ENCODE measurements around the gene CCDC38. TPM values are rescaled to one million over a fixed set of nuclear protein-coding genes. Genes with fewer than 3 reads are reported as not detected.

The CCDC38 gene
- total and polyA plus RNA-seq, 10 of the 15 experiments (the other 5 are each of a cell fraction or from before 2014, with no cell fraction given) = 0.04 to 0.05 TPM; not detected in 8

DNA sequence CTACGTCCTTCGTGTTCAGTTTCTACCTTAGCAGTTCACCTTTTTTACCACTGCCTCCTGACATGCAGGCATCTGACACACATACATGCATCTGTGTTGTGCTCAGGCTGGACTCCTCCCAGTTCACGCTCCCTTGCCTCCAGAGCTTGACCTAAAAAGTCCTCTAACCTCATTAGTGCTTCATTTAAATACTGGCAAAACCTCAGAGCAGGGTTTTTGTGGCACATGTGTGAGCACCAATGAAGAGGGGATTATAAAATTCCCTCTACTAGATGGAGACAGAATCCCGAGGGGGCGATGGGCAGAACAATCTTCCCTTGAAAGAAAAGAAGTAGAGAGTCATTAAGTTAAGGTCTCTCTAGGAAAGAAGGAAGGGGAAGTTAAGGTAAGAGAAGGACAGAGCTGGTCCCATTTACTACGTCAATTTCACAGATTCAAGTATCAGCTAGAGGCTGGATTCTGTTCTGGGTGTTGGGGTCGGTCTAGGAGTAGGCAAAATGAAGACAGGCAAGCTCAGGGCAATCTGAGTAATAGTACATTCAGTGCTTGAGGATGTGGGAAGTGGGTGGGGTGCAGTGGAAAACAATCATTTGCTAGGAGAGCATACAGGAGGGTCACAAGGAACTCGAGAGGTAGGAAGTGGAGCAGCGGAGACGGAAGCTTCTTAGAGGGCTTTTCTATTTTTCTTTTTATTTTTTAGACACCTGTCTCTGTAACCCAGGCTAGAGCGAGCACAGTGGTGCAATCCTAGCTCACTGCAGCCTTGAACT is 46.3 kb upstream of the CCDC38 start:
- no peaks in the 10 kb centered on the region for H3K4me1 ChIP-seq (ENCODE audit: control insufficient read depth, insufficient read depth, low read length)
- TF ChIP-seq CHD1 (IDR thresholded peaks at IDR 0.05; ENCODE audit: low read depth, low read length) (no peak), FOXM1 (IDR thresholded peaks at IDR 0.05; ENCODE audit: low read depth, low read length) (no peak)
- TF ChIP-seq, protein P1, sequence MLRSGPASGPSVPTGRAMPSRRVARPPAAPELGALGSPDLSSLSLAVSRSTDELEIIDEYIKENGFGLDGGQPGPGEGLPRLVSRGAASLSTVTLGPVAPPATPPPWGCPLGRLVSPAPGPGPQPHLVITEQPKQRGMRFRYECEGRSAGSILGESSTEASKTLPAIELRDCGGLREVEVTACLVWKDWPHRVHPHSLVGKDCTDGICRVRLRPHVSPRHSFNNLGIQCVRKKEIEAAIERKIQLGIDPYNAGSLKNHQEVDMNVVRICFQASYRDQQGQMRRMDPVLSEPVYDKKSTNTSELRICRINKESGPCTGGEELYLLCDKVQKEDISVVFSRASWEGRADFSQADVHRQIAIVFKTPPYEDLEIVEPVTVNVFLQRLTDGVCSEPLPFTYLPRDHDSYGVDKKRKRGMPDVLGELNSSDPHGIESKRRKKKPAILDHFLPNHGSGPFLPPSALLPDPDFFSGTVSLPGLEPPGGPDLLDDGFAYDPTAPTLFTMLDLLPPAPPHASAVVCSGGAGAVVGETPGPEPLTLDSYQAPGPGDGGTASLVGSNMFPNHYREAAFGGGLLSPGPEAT (IDR thresholded peaks at IDR 0.05; ENCODE audit: low read depth) = no peak
- H3K27ac ChIP-seq (ENCODE audit: control insufficient read depth, insufficient read depth) = no peak overlapping the region
- DNase-seq (ENCODE audit: low read depth, low spot score) (no peak), FAIRE-seq (no peak), ATAC-seq (no peak)
- no peaks in the 10 kb centered on the region for H3K79me2 ChIP-seq (ENCODE audit: control insufficient read depth, insufficient read depth, low read length)
- H3K36me3 ChIP-seq (ENCODE audit: control insufficient read depth in 2 of 2, insufficient read depth in 2 of 2, low read length in 1 of 2) = no peaks in the 10 kb centered on the region
- H2AFZ ChIP-seq (ENCODE audit: control insufficient read depth, low read depth, low read length) = no peak overlapping the region
- in situ Hi-C loops (cut with MboI) (no loop called here), intact Hi-C loops (cut with micrococcal nuclease; ENCODE audit: unreplicated experiment) (no loop called here)
- H4K20me1 ChIP-seq (ENCODE audit: control insufficient read depth, insufficient read depth) = no peaks in the 10 kb centered on the region
- ChIA-PET RAD21 (ENCODE audit: unreplicated experiment) (interaction anchor here (2.2 kb wide), 1 partner anchor 10 kb away, joined by 9 read pairs; no protein-coding TSS in a partner anchor), POLR2A (no interaction called here), SMC1A (ENCODE audit: uncharacterized antibody, unreplicated experiment) (interaction anchor here (0.7 to 1.4 kb wide), 4 partner anchors 10 to 70 kb away, joined by 3 to 5 read pairs (median 3); no protein-coding TSS in a partner anchor), CTCF (interaction anchor here (2.7 kb wide), 1 partner anchor 10 kb away, joined by 23 read pairs; no protein-coding TSS in a partner anchor)
- H3K27me3 ChIP-seq (replicated peaks in 1 of 2; ENCODE audit: control insufficient read depth in 2 of 2, insufficient read depth in 2 of 2, low read length in 1 of 2) = peaks cover 0 to 3% of the 10 kb centered on the region in 2 experiments; a peak in 2 of 4 replicates
- BruUV-seq (replicated peaks) = no TSS peak
- H3K9ac ChIP-seq (ENCODE audit: control insufficient read depth, insufficient read depth, low read length) = no peak overlapping the region
- H3K9me3 ChIP-seq (replicated peaks; ENCODE audit: control insufficient read depth, insufficient read depth, low read length) = no peaks in the 10 kb centered on the region
- no peak overlapping the region for H3K4me2 ChIP-seq (ENCODE audit: control insufficient read depth, insufficient read depth)
- no peak overlapping the region for H3K4me3 ChIP-seq
- WGBS (ENCODE audit: insufficient coverage, insufficient replicate concordance, low lambda C conversion rate, missing lambda C conversion rate) = 39% methylated on average over 11 of the region's 11 CpGs

Measured in GM12878 (cell line).